Activated CD4-positive, CD25-positive, alpha-beta regulatory T cell treated with anti-CD3 and anti-CD28 coated beads, Interleukin-2, amount 50 U/mL, for 16 hours (primary cell): ENCODE measurements around the gene IL1RN.

Experiments used
- DNase-seq: peaks from one replicate; pipeline ENCODE4 v3.0.0-alpha.2; 2020; ENCODE audit warnings: low read depth, low spot score

Gene IL1RN

GRCh38 chr2:113127646-113128570 is 510 bp downstream of the IL1RN start:
- no peak for DNase-seq

DNA sequence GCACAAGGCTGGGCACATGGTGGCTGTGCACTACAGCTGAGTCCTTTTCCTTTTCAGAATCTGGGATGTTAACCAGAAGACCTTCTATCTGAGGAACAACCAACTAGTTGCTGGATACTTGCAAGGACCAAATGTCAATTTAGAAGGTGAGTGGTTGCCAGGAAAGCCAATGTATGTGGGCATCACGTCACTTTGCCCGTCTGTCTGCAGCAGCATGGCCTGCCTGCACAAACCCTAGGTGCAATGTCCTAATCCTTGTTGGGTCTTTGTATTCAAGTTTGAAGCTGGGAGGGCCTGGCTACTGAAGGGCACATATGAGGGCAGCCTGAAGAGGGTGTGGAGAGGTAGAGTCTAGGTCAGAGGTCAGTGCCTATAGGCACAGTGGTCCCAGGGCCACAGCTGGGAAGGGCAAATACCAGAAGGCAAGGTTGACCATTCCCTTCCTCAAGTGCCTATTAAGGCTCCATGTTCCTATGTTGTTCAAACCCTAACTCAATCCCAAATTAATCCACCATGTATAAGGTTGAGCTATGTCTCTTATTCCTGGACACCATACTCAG is 2.2 kb downstream of the IL1RN start:
- no peak for DNase-seq

GRCh38 chr2:113131352-113132185 is 4.2 kb downstream of the IL1RN start:
- DNase-seq, result no peak

DNA sequence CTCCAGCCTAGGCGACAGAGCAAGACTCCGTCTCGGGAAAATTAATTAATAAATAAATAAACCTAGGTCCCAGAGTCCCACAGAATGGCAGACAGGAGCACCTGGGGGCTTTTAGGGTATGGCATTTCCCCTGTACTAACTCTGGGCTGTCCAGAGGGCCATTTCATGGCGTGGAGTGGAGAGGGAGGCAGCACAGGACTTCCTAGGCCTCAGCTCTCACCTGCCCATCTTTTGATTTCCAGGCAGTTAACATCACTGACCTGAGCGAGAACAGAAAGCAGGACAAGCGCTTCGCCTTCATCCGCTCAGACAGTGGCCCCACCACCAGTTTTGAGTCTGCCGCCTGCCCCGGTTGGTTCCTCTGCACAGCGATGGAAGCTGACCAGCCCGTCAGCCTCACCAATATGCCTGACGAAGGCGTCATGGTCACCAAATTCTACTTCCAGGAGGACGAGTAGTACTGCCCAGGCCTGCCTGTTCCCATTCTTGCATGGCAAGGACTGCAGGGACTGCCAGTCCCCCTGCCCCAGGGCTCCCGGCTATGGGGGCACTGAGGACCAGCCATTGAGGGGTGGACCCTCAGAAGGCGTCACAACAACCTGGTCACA is 5.1 kb downstream of the IL1RN start:
- no peak for DNase-seq

DNA sequence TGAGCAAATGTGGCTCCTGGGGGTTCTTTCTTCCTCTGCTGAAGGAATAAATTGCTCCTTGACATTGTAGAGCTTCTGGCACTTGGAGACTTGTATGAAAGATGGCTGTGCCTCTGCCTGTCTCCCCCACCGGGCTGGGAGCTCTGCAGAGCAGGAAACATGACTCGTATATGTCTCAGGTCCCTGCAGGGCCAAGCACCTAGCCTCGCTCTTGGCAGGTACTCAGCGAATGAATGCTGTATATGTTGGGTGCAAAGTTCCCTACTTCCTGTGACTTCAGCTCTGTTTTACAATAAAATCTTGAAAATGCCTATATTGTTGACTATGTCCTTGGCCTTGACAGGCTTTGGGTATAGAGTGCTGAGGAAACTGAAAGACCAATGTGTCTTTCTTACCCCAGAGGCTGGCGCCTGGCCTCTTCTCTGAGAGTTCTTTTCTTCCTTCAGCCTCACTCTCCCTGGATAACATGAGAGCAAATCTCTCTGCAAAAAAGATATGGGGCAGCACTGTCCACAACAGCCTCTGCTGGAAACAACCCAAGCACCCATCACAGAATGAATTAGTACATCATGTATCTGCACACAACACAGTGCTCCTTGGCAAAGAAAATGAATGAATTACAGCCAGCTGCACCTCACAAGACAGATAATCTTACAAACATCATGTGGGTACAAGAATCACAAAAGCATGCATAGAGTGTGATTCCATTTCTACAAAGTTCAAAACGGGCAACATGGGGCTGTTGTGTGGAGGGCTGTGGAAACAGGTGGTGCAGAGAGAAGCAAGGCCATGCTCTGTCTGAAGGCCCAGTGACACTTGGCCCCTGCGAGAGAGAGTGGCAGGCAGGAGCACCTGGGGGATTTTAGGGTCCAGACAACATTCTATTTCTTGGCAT is 6.6 kb downstream of the IL1RN start:
- DNase-seq, result no peak

DNA sequence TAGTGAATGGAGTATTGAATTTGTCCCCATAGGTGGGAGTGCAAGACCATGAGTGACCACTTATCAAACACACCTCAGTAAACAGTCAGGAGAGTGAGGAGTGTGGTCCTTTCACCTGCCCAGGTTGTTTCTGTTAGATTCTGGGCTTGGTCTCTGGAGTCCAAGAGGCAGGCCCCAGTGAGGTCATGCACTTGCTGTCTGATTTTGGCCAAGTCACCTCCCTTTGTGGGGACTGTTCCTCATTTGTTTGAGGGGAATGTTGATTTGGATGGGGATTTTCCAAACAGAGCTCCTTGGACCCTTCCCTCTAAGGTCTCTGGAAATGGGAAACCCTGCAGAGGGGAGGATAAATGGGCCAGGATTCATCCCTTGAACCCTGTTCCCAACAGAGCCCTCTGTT is 7.3 kb downstream of the IL1RN start:
- no peak for DNase-seq

DNA sequence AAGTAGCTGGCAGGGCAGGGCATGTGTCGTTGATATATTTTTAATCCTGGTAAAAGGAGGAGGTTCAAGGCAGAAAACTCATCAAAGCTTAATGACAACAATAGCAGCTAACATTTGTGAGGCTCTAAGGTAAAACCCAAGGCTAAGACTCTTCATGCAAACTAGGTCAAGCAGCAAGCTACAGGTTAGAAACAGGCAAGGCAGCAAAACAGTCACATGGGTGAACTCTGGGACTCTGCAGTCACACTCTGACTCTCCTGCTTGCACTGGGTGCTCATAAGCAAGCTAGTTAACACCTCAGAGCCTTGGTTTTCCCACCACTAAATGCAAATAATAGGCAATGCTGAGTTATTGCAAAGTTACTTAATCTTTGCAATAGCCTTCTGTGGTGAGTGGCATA is 7.9 kb downstream of the IL1RN start:
- no peak for DNase-seq

DNA sequence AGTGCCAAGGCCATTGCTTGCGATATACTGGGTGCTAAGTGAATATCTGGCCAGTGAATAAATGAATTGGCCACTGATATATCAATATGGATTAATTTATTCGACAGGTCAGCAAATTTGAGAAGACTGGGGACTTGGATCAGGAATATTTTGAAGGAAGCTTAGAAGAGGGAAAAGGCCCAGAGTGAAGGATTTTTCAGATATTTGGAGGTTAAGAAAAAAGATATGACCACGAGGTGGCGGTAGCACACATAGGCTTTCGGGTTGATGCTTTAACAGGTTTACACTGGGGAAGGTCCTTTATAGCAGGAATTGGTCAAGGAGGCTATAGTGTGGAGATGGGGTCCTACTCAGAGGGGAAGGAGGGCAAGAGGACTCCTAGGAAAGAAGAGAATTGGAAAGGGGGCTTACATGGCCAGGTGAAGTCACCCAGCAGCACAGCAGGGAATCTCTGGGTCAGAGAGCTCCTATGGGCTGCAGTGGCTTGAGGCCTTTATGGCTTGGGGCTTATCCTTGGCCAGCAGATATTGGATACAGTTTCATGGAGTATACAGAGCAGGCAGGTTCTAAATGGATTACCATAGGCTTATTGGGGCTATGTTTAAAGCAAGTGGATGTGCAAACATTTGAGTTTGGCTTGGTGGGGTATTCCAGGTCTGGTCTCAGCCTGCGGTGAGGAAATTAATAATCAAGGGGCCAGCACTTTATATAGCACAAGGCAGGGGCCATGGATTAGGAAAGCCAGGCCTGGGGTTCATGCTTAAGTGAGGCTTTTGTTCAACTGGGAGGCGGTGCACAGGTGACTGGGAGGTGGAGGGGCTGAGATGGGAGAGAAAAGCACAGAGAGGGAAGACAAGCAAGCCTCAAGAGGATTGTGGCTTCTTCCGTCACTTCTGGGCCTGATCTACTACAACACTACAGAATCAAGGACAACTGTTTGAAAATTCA is 9.7 kb downstream of the IL1RN start:
- peak; percentile 20 for DNase-seq

DNA sequence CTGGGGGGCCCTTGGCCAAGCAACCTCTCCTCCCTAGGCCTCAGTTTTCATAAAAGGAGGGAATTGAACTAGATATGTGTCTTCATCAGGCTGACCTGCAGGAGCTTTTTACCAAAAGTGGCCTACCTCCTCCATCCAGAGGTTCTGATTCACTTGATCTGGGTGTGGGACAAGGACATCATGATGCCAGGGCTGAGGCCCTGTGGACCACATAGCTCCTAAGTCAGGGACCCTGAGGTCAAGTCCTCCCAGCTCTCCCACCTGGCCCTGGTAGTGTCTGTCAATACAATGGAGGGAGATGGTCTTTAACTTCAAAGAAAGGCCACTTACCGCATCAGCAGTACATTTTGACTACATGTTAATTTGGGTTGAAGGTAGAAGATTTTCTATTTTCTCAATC is 10.4 kb downstream of the IL1RN start:
- DNase-seq, result no peak

GRCh38 chr2:113138428-113139322 is 11.3 kb downstream of the IL1RN start:
- DNase-seq, result peak; percentile 42

- DNase-seq, result no peak
Measured at GRCh38 chr2:113141451-113141850, 14.1 kb downstream of the IL1RN start.

DNA sequence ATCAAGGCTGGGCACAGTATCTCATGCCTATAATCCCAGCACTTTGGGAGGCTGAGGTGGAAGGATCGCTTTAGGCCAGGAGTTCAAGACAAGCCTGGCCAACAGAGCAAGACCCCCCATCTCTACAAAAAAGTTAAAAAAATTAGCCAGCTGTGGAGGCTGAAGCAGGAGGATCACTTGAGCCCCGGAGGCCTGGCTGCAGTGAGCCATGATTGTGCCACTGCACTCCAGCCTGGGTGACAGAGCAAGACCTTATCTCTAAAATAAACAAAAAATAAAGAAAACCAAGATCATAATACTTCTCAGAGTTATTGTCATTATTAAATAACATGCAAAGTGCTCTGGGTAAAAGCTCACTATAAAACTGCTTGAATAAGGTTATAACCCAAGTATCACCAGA is 14.9 kb downstream of the IL1RN start:
- DNase-seq, result no peak

- no peak for DNase-seq
Measured at GRCh38 chr2:113144259-113144658, 16.9 kb downstream of the IL1RN start.

- DNase-seq, result no peak
Measured at GRCh38 chr2:113148606-113149552, 21.5 kb downstream of the IL1RN start.

DNA sequence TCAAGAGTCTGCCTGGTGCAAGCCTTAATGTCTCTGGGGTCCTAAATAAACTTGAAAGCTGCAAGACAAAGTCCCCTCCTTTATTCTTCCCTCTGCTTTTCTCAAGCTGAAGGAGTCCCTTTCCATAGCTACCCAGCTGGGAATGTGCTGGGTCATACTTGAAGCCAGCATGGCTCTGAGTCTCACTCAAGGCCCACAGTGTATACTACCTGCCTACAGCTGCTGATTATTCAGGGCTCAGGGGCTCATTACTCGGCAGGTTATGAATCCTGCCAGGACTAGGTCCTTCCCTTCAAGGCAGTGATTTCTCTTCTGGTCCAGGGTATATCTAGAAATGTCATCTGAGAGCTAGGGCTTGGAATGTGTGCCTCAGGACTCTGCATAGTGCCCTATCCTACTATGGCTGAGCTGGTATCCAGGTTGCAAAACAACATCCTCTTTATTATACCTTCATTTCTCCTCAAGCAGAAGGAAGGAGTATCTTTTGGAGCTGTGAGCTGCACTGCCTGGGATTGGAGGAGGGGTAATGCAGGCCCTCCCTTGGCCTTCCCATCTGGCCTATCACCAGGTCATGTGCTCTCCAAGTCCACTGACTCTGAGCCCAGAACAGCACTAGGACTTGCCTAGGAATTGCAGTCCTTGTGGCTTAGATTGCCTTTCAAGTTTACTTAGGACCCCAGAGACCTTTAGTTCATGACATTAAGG is 22.3 kb downstream of the IL1RN start:
- no peak for DNase-seq

DNA sequence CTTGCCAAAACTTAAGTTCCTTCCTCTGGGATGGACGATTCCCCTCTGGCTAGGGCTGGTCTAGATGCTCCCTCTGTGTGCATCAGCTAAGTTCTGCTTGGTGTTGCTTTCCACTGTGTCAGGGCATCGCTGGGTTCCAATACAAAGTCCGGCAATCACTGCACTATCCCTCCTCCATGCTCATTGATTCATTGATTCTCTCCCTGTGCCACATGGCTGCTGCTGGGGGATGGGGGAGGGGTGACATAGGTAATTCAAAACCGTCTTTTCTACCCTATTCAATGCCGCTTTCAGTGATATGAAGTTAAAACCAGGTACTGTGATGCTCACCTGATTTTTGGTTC is 22.8 kb downstream of the IL1RN start:
- no peak for DNase-seq

GRCh38 chr2:113155331-113155730 is 27.9 kb downstream of the IL1RN start:
- DNase-seq, result no peak
